SU-DHL-6 (cell line): ENCODE measurements around the gene CADM2.

Experiments used
- EZH2phosphoT487 ChIP-seq: fragments of 200-600 bp; sonication (generic), shearing (Covaris generic); conservative IDR thresholded peaks from 2 replicates; pipeline ENCODE4 v1.6.1; 2018; ENCODE audit warnings: mild to moderate bottlenecking, antibody characterized with exemption, low read length, moderate library complexity, mixed read lengths
- TF ChIP-seq, protein P1 (sequence below): fragments of 200-600 bp; sonication (generic); IDR thresholded peaks from one replicate; pipeline ENCODE4 v1.5.1; 2017; ENCODE audit warnings: antibody characterized with exemption, mild to moderate bottlenecking, low read length, moderate library complexity; ENCODE audit not compliant: insufficient read depth, poor library complexity, severe bottlenecking

DNA sequence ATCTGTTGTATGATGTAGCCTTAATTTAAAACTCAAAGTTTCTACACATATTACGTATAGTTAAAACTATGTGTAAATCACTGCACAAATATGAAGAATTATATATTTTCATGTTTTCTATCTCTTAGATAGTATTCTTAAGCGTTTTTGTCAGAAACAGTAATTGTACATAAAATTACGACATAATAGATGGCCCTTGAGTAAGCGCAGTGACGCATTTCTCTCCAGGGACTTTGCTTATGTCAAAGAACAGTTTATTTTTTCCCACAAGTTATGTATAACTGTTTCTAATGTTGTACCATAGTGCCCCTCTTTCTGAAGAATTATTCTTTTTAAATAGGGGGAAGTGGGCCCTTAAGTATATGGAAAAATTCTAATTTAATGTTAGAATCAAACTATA lies 1098.2 kb downstream of the CADM2 start:
- TF ChIP-seq, protein P1, sequence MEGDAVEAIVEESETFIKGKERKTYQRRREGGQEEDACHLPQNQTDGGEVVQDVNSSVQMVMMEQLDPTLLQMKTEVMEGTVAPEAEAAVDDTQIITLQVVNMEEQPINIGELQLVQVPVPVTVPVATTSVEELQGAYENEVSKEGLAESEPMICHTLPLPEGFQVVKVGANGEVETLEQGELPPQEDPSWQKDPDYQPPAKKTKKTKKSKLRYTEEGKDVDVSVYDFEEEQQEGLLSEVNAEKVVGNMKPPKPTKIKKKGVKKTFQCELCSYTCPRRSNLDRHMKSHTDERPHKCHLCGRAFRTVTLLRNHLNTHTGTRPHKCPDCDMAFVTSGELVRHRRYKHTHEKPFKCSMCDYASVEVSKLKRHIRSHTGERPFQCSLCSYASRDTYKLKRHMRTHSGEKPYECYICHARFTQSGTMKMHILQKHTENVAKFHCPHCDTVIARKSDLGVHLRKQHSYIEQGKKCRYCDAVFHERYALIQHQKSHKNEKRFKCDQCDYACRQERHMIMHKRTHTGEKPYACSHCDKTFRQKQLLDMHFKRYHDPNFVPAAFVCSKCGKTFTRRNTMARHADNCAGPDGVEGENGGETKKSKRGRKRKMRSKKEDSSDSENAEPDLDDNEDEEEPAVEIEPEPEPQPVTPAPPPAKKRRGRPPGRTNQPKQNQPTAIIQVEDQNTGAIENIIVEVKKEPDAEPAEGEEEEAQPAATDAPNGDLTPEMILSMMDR: no peak
- no peak for TF ChIP-seq EZH2phosphoT487
